Loucy (cell line): ENCODE measurements around the gene ATP5PB.
A peak's percentile ranks its signal among the peaks of the same experiment; 100 is the strongest.

Experiments
- H2AFZ ChIP-seq: fragments of 200-600 bp; sonication (generic); 2 replicates; pipeline ENCODE4 v1.6.0; 2016; ENCODE audit warnings: antibody characterized with exemption, mild to moderate bottlenecking, low read length, moderate library complexity
- H3F3A ChIP-seq: fragments of 200-600 bp; 2 replicates; pipeline ENCODE4 v1.6.0; 2016; ENCODE audit warnings: antibody characterized with exemption, low read depth, mild to moderate bottlenecking
- H3K27me3 ChIP-seq: fragments of 200-600 bp; sonication (generic); 2 replicates; pipeline ENCODE4 v1.6.1; 2014; ENCODE audit warnings: low read length, mild to moderate bottlenecking; ENCODE audit not compliant: insufficient read depth, poor library complexity, severe bottlenecking
- H3K36me3 ChIP-seq: fragments of 200-600 bp; sonication (generic); 2 replicates; pipeline ENCODE4 v1.6.1; 2016; ENCODE audit warnings: low read length; ENCODE audit not compliant: insufficient read depth
- H3K4me1 ChIP-seq: fragments of 200-600 bp; sonication (generic); 2 replicates; pipeline ENCODE4 v1.5.1; 2014; ENCODE audit warnings: low read length, mild to moderate bottlenecking; ENCODE audit not compliant: insufficient read depth, poor library complexity, severe bottlenecking
- H3K4me2 ChIP-seq: fragments of 200-600 bp; sonication (generic); 2 replicates; pipeline ENCODE4 v1.6.0; 2014; ENCODE audit warnings: antibody characterized with exemption, low read length, low read depth, mild to moderate bottlenecking; ENCODE audit not compliant: poor library complexity, severe bottlenecking
- H3K4me3 ChIP-seq: fragments of 200-600 bp; sonication (generic); 2 replicates; pipeline ENCODE4 v1.5.1; 2014; ENCODE audit warnings: low read length, mild to moderate bottlenecking, mixed read lengths; ENCODE audit not compliant: poor library complexity, severe bottlenecking
- H3K79me2 ChIP-seq: fragments of 200-600 bp; sonication (generic); 2 replicates; pipeline ENCODE4 v1.6.1; 2014; ENCODE audit warnings: low read length; ENCODE audit not compliant: insufficient read depth
- H3K9ac ChIP-seq: fragments of 200-600 bp; sonication (generic); 2 replicates; pipeline ENCODE4 v1.6.0; 2014; ENCODE audit warnings: mild to moderate bottlenecking, low read depth, low read length, moderate library complexity; ENCODE audit not compliant: poor library complexity, severe bottlenecking
- H3K9me2 ChIP-seq: fragments of 200-600 bp; sonication (generic); replicated peaks from 2 replicates; pipeline ENCODE4 v1.6.1; 2016; ENCODE audit warnings: low read depth, low read length, mixed read lengths
- H3K9me3 ChIP-seq: fragments of 200-600 bp; sonication (generic); 2 replicates; pipeline ENCODE4 v1.6.1; 2014; ENCODE audit warnings: mild to moderate bottlenecking, antibody characterized with exemption, low read length, low read depth; ENCODE audit not compliant: insufficient read depth
- H4K20me1 ChIP-seq: fragments of 200-600 bp; sonication (generic); 2 replicates; pipeline ENCODE4 v1.6.0; 2014; ENCODE audit warnings: antibody characterized with exemption, low read length, mild to moderate bottlenecking; ENCODE audit not compliant: insufficient read depth, poor library complexity, severe bottlenecking
- CTCF ChIP-seq: fragments of 200-600 bp; sonication (generic); conservative IDR thresholded peaks from 2 replicates; pipeline ENCODE4 v1.5.1; 2014; ENCODE audit warnings: mild to moderate bottlenecking, antibody characterized with exemption, low read length
- EZH2phosphoT487 ChIP-seq: fragments of 200-600 bp; IDR thresholded peaks from 2 replicates; pipeline ENCODE4 v1.6.1; 2018; ENCODE audit warnings: antibody characterized with exemption, mild to moderate bottlenecking, moderate library complexity, borderline replicate concordance

ATP5PB gene

GRCh38 chr1:111476761-111477309, 27.6 kb downstream of the ATP5PB start:
- Histone ChIP-seq H3K9ac (peak overlapping the region; percentile 60), H3K9me2 (no peaks in the 10 kb centered on the region), H3K79me2 (no peaks in the 10 kb centered on the region), H4K20me1 (no peaks in the 10 kb centered on the region), H3K4me1 (peaks cover 36% of the 10 kb centered on the region), H3K36me3 (no peaks in the 10 kb centered on the region), H3K4me3 (peak overlapping the region; percentile 63), H3K4me2 (peak overlapping the region; percentile 84), H3F3A (peaks cover 8% of the 10 kb centered on the region; the same call in 1 of the 2 replicates), H3K9me3 (no peaks in the 10 kb centered on the region), H3K27me3 (no peaks in the 10 kb centered on the region), H2AFZ (peak overlapping the region; percentile 77)
- TF ChIP-seq EZH2phosphoT487 (no peak), CTCF (no peak)

GRCh38 chr1:111480674-111481073, 31.4 kb downstream of the ATP5PB start:
- H3K9ac ChIP-seq = no peak overlapping the region
- H3K79me2 ChIP-seq = no peaks in the 10 kb centered on the region
- no peaks in the 10 kb centered on the region for H3K9me3 ChIP-seq
- 0 out of 2 replicates have a peak, but pooled peaks cover 4% of the 10 kb centered on the region for H3F3A ChIP-seq
- H2AFZ ChIP-seq = no peak overlapping the region
- H3K4me1 ChIP-seq = peaks cover 34% of the 10 kb centered on the region
- no peak overlapping the region for H3K4me3 ChIP-seq
- no peaks in the 10 kb centered on the region for H3K36me3 ChIP-seq
- H3K9me2 ChIP-seq = no peaks in the 10 kb centered on the region
- no peaks in the 10 kb centered on the region for H3K27me3 ChIP-seq
- no peak overlapping the region for H3K4me2 ChIP-seq
- TF ChIP-seq EZH2phosphoT487 (no peak), CTCF (no peak)
- no peaks in the 10 kb centered on the region for H4K20me1 ChIP-seq

- TF ChIP-seq CTCF (peak; percentile 85), EZH2phosphoT487 (no peak)
- Histone ChIP-seq H2AFZ (peak overlapping the region; percentile 68; the same call in 1 of the 2 replicates), H3K79me2 (no peaks in the 10 kb centered on the region)
Observed at GRCh38 chr1:111481387-111482221, 32.3 kb downstream of the ATP5PB start.

More at GRCh38 chr1:111481387-111482221, 32.3 kb downstream of the ATP5PB start:
- peaks cover 25% of the 10 kb centered on the region for H3K4me1 ChIP-seq
- no peak overlapping the region for H3K4me2 ChIP-seq
- no peaks in the 10 kb centered on the region for H4K20me1 ChIP-seq
- H3K4me3 ChIP-seq = no peak overlapping the region
- peak overlapping the region; percentile 26 for H3K9ac ChIP-seq
- no peaks in the 10 kb centered on the region for H3K27me3 ChIP-seq
- no peaks in the 10 kb centered on the region for H3K9me3 ChIP-seq
- H3F3A ChIP-seq = 0 out of 2 replicates have a peak, but pooled peaks cover 4% of the 10 kb centered on the region
- no peaks in the 10 kb centered on the region for H3K9me2 ChIP-seq
- no peaks in the 10 kb centered on the region for H3K36me3 ChIP-seq
